ENCODE results near the gene RAB11FIP4. TPM values are rescaled to one million over a fixed set of nuclear protein-coding genes. Genes with fewer than 3 reads are reported as not detected.
A peak's percentile ranks its signal among the peaks of the same experiment; 100 is the strongest.

Gene RAB11FIP4
- total RNA-seq, 3 donors from 2014 or later = 1.9 to 18.7 (median 11.8) TPM

DNA sequence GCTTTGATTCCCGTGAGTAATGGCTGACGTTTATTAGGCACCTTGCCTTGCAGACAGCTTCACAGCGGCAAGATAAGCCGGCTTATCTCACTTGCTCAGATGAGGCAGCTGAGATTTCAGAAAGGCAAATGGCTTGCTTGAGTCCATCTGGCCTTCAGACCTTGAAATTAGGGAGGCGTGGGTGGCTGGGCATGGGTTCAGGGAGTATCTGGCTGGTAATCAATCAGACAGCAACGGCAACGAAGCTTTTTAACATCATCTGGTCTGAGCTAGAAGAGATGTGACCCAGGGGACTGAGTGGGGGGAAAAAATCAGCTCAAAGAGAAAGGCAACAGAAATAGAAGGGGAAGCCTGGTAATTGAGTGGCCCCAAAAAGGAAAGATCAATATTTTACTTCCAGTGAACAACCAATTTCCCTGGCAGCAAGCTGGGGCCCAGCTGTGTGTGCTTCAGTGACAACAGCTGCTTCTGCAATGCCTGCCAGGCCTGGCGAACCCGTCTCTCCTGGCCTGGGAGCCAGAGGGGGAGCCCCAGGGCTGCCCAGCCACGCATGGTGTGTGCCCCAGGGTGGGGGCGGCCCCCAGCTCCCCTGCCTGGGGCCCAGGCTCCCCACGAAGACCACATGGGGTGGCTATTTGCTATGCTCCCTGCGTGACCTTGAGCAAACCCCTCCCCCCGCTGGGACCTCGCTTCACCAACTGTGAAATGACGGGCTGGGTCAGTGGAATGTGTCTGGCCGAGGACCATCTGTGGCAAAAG is 34.0 kb downstream of the RAB11FIP4 start:
- intact Hi-C loops (cut with DNase I; ENCODE audit: low total_unique reads) = no loop called here
- H3K27me3 ChIP-seq = peaks cover 0 to 8% of the 10 kb centered on the region in 2 donors
- no peaks in the 10 kb centered on the region for H3K4me1 ChIP-seq
- no peak for DNase-seq (ENCODE audit: low spot score in 2 of 2)
- no peaks in the 10 kb centered on the region for H3K36me3 ChIP-seq
- H3K4me3 ChIP-seq = no peak overlapping the region
- H3K27ac ChIP-seq = no peak overlapping the region
- no peak for TF ChIP-seq POLR2A (IDR thresholded peaks at IDR 0.05)
- TF ChIP-seq POLR2AphosphoS5 (IDR thresholded peaks at IDR 0.05) = no peak
- TF ChIP-seq, protein P1, sequence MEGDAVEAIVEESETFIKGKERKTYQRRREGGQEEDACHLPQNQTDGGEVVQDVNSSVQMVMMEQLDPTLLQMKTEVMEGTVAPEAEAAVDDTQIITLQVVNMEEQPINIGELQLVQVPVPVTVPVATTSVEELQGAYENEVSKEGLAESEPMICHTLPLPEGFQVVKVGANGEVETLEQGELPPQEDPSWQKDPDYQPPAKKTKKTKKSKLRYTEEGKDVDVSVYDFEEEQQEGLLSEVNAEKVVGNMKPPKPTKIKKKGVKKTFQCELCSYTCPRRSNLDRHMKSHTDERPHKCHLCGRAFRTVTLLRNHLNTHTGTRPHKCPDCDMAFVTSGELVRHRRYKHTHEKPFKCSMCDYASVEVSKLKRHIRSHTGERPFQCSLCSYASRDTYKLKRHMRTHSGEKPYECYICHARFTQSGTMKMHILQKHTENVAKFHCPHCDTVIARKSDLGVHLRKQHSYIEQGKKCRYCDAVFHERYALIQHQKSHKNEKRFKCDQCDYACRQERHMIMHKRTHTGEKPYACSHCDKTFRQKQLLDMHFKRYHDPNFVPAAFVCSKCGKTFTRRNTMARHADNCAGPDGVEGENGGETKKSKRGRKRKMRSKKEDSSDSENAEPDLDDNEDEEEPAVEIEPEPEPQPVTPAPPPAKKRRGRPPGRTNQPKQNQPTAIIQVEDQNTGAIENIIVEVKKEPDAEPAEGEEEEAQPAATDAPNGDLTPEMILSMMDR (IDR thresholded peaks at IDR 0.05) = no peak
- peaks cover 0 to 13% of the 10 kb centered on the region in 2 donors for H3K9me3 ChIP-seq

DNA sequence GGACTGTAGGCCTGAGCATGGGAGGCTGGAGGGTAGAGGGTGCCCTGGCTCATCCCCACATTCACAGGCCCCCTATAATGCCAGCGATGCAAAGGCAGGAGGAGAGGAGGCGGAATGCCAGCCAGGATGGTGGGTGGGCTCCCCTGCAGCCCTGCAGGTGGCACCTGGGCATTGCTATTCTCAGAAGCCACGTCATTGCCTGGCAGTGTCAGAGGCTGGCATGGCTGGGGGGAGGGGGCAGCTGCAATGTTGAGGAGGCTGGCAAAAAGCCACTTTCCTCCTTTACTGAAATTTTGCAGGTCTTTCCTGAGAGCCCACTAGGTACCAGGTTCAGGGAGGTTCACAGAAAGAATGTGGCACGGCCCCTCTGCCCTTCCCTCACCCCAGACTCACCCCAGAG is 36.2 kb downstream of the RAB11FIP4 start:
- no peak for DNase-seq (ENCODE audit: low spot score in 2 of 2)
- no peaks in the 10 kb centered on the region for H3K36me3 ChIP-seq
- H3K4me1 ChIP-seq = no peaks in the 10 kb centered on the region
- H3K27me3 ChIP-seq = peaks cover 0 to 12% of the 10 kb centered on the region in 2 donors
- H3K9me3 ChIP-seq = peaks cover 0 to 7% of the 10 kb centered on the region in 2 donors
- TF ChIP-seq, protein P1 (IDR thresholded peaks at IDR 0.05) = no peak
- TF ChIP-seq POLR2AphosphoS5 (IDR thresholded peaks at IDR 0.05) = no peak
- no peak for TF ChIP-seq POLR2A (IDR thresholded peaks at IDR 0.05)
- H3K4me3 ChIP-seq = no peak overlapping the region
- intact Hi-C loops (cut with DNase I; ENCODE audit: low total_unique reads) = no loop called here
- H3K27ac ChIP-seq = no peak overlapping the region

DNA sequence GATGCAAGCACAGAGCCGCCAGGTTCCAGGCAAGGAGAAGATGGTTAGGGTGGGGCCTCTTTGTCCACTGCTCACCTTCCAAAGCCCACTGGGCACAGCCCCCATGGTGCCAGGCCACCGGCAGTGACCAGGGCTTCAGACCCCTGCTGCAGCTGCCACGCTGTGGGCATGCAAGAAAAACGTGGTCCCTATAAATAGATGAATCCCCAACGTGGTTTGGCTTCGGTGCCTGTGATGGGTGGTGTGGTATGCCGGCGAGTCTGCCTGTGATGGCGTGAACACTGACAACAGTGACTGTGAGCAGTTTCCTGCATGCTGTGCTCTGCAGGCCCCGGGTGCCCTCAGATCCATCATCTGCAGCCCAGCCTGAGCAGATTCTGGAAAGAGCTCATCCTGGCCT is 36.6 kb downstream of the RAB11FIP4 start:
- peaks cover 0 to 5% of the 10 kb centered on the region in 2 donors for H3K9me3 ChIP-seq
- intact Hi-C loops (cut with DNase I; ENCODE audit: low total_unique reads) = no loop called here
- no peak overlapping the region for H3K27ac ChIP-seq
- no peaks in the 10 kb centered on the region for H3K36me3 ChIP-seq
- H3K27me3 ChIP-seq = peaks cover 0 to 12% of the 10 kb centered on the region in 2 donors
- TF ChIP-seq POLR2AphosphoS5 (IDR thresholded peaks at IDR 0.05) = no peak
- TF ChIP-seq, protein P1 (IDR thresholded peaks at IDR 0.05) = no peak
- TF ChIP-seq POLR2A (IDR thresholded peaks at IDR 0.05) = no peak
- H3K4me1 ChIP-seq = no peaks in the 10 kb centered on the region
- no peak overlapping the region for H3K4me3 ChIP-seq
- DNase-seq (ENCODE audit: low spot score in 2 of 2) = no peak

DNA sequence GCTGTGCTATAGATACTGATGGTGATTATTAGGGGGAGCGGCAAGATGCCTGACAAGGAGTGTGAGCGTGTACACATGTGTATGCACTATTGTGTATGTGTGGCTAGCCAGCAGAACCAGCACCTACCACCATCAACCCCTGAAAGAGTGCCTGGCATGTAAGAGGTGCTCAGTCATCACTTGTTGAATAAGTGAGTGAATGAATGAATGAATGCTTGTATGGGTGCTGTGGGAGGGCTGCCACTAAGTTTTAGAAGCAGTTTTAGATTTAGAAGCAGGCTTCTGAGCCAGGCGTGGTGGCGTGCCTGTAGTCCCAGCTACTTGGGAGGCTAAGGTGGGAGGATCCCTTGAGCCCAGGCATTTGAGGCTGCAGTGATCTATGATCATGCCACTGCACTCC is 37.0 kb downstream of the RAB11FIP4 start:
- Histone ChIP-seq H3K27me3 (peaks cover 0 to 12% of the 10 kb centered on the region in 2 donors), H3K36me3 (no peaks in the 10 kb centered on the region), H3K9me3 (peaks cover 0 to under 1% of the 10 kb centered on the region in 2 donors), H3K4me1 (no peaks in the 10 kb centered on the region), H3K4me3 (no peak overlapping the region), H3K27ac (no peak overlapping the region)
- TF ChIP-seq POLR2AphosphoS5 (IDR thresholded peaks at IDR 0.05) (no peak), POLR2A (IDR thresholded peaks at IDR 0.05) (no peak)
- TF ChIP-seq, protein P1 (IDR thresholded peaks at IDR 0.05) = no peak
- no peak for DNase-seq (ENCODE audit: low spot score in 2 of 2)
- intact Hi-C loops (cut with DNase I; ENCODE audit: low total_unique reads) = no loop called here

DNA sequence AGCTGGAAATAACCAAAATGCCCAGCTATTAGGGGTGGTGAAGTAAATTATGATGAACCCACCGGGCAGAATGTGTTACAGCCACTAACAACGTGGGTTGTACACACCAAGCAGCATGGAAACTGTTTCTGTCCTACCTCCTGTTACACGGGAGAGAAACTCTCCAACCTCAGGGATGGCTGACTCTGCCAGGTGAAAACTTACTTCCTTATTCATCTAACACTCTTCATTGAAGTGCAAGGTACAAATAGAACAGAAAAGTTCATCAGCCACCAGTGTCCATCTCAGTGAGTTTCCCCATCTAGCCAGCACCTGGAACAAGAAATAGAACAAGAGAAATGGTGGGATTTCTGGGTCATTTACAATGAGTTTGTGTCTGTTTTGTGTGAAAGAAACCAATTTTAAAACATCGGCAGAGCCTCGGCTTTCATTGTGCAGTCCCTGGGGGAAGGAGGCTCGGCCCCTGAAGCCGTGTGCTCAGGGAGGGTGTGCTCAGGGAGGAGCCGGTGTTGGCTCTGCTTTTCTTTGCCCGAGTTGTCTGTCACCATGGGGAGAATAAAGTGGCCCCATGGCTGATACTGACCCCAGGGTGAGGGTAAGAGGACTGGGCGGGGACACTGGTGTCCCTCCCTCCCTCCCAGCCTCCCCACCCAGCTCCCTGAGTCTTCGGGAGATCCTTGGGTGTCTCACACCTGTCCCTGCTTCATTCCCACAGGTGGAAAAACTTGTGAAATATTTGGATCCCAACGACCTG is 39.8 kb downstream of the RAB11FIP4 start:
- TF ChIP-seq, protein P1 (IDR thresholded peaks at IDR 0.05) = no peak
- TF ChIP-seq POLR2A (IDR thresholded peaks at IDR 0.05) (no peak), POLR2AphosphoS5 (IDR thresholded peaks at IDR 0.05) (no peak)
- peaks cover 0 to 12% of the 10 kb centered on the region in 2 donors for H3K27me3 ChIP-seq
- intact Hi-C loops (cut with DNase I; ENCODE audit: low total_unique reads) = loop anchor here (10.0 kb wide), 2 partner anchors 94 to 414 kb away; no protein-coding TSS in a partner anchor
- peak in 1 of 2 donors; percentile 6 for DNase-seq (ENCODE audit: low spot score in 2 of 2)
- no peak overlapping the region for H3K27ac ChIP-seq
- no peak overlapping the region for H3K4me3 ChIP-seq
- H3K9me3 ChIP-seq = no peaks in the 10 kb centered on the region
- no peaks in the 10 kb centered on the region for H3K4me1 ChIP-seq
- no peaks in the 10 kb centered on the region for H3K36me3 ChIP-seq

Data from breast epithelium (tissue), 4 donors.